AG09309 (cell line): ENCODE data around the gene ATOH8.
A peak's percentile ranks its signal among the peaks of the same experiment; 100 is the strongest.
"Not testable (repeated sequence)": the region's sequence is repeated elsewhere in the genome, so short reads cannot be mapped to it uniquely, and the experiment has no call there.

Source experiments
- DNase-seq: peaks from one replicate; pipeline ENCODE4 v3.0.0-alpha.2; 2010; ENCODE audit warnings: low read depth
- H3K4me3 ChIP-seq: 2 replicates; pipeline ENCODE4 v1.5.1; 2011; ENCODE audit warnings: mild to moderate bottlenecking, low read depth, low read length, moderate library complexity; ENCODE audit not compliant: control insufficient read depth
- CTCF ChIP-seq: IDR thresholded peaks from 2 replicates; pipeline ENCODE4 v1.5.1; 2011; ENCODE audit warnings: mild to moderate bottlenecking, low read depth, low read length, inconsistent platforms; ENCODE audit not compliant: insufficient read depth, control insufficient read depth; ENCODE audit errors: missing control alignments

ATOH8 gene

GRCh38 chr2:85712849-85713612, 40.8 kb upstream of the ATOH8 start:
- TF ChIP-seq CTCF: no peak
- no peak overlapping the region for H3K4me3 ChIP-seq
- no peak for DNase-seq

- DNase-seq: no peak
- TF ChIP-seq CTCF: no peak
- H3K4me3 ChIP-seq: no peak overlapping the region
Measured at GRCh38 chr2:85713836-85714235, 40.0 kb upstream of the ATOH8 start.

GRCh38 chr2:85714421-85714820, 39.4 kb upstream of the ATOH8 start:
- H3K4me3 ChIP-seq, DNase-seq: not testable (repeated sequence)

GRCh38 chr2:85714841-85715240, 39.0 kb upstream of the ATOH8 start:
- no peak overlapping the region for H3K4me3 ChIP-seq
- no peak for TF ChIP-seq CTCF
- no peak for DNase-seq

GRCh38 chr2:85716346-85716914, 37.4 kb upstream of the ATOH8 start:
- no peak for TF ChIP-seq CTCF
- DNase-seq: no peak
- no peak overlapping the region for H3K4me3 ChIP-seq

GRCh38 chr2:85717308-85718008, 36.3 kb upstream of the ATOH8 start:
- H3K4me3 ChIP-seq: no peak overlapping the region
- DNase-seq: peak; percentile 65
- no peak for TF ChIP-seq CTCF

- no peak for TF ChIP-seq CTCF
- DNase-seq: no peak
- no peak overlapping the region for H3K4me3 ChIP-seq
Measured at GRCh38 chr2:85718009-85718391, 35.8 kb upstream of the ATOH8 start.
